Sigmoid colon (tissue), 4 donors: ENCODE data around the gene LAMA4.

Source experiments
- CTCF ChIP-seq, 4 experiments: fragments of 450-650 bp in 3 of 4; fragments of 200-600 bp in 1 of 4; IDR thresholded peaks; one replicate each; pipeline ENCODE4 v1.5.1; 2016 to 2019; ENCODE audit warnings: antibody characterized with exemption in 4 of 4, mild to moderate bottlenecking in 3 of 4, moderate library complexity in 2 of 4
- POLR2A ChIP-seq, 2 donors: fragments of 450-650 bp; IDR thresholded peaks; one replicate each; pipeline ENCODE4 v1.6.1; 2016; ENCODE audit warnings: antibody characterized with exemption in 2 of 2, mild to moderate bottlenecking in 2 of 2, moderate library complexity in 2 of 2
- POLR2AphosphoS5 ChIP-seq, 4 donors: sonication (generic); formaldehyde crosslinking; IDR thresholded peaks; one replicate each; pipeline ENCODE4 v1.6.1; 2017; ENCODE audit warnings: antibody characterized with exemption in 4 of 4

- no peak for TF ChIP-seq POLR2AphosphoS5 (IDR thresholded peaks at IDR 0.05)
- TF ChIP-seq CTCF (IDR thresholded peaks at IDR 0.05): no peak
- no peak for TF ChIP-seq POLR2A (IDR thresholded peaks at IDR 0.05)
These were observed 62.8 kb downstream of the LAMA4 start for GRCh38 chr6:112191509-112192020.
